GM12878 (cell line): ENCODE data around the gene RCE1. TPM values are rescaled to one million over a fixed set of nuclear protein-coding genes. Genes with fewer than 3 reads are reported as not detected.

Experiments used
- ATAC-seq: fragments of 200-7000 bp; cut with Tn5 transposase; 3 replicates; pipeline ENCODE4 v1.9.1; 2020; ENCODE audit warnings: mild to moderate bottlenecking, moderate library complexity
- BruUV-seq: library from RNA; stranded (reverse); fragments of 400-500 nt; replicated peaks from 2 replicates; lab custom pipeline; 2021; lab: Mats Ljungman, UMichigan
- CTCF ChIA-PET: fragments of 300-600 bp; sonication (Branson Sonifier 250); formaldehyde crosslinking; extraction: SDS; loops from one replicate; lab custom pipeline; 2021; ENCODE audit warnings: inconsistent platforms; lab: Yijun Ruan, JAX
- POLR2A ChIA-PET: fragments of 350-600 bp; formaldehyde crosslinking; extraction: SDS; loops from one replicate; lab custom pipeline; 2021; ENCODE audit warnings: inconsistent platforms; lab: Charles Lee
- RAD21 ChIA-PET: fragments of 300-600 bp; sonication (Branson Sonifier 250); formaldehyde crosslinking; loops from one replicate; lab custom pipeline; 2023; ENCODE audit warnings: antibody characterized with exemption; ENCODE audit not compliant: unreplicated experiment; lab: Charles Lee
- SMC1A ChIA-PET: fragments of 300-600 bp; sonication (Branson Sonifier 250); formaldehyde crosslinking; loops from one replicate; lab custom pipeline; 2023; ENCODE audit not compliant: unreplicated experiment, uncharacterized antibody; lab: Charles Lee
- DNase-seq: peaks from one replicate; pipeline ENCODE4 v3.0.0-alpha.2; 2011; ENCODE audit warnings: low read depth, low spot score
- FAIRE-seq: peaks from 3 replicates; lab custom pipeline; 2011; peaks lifted over from hg19 to GRCh38; lab: Jason Lieb, UNC
- H2AFZ ChIP-seq: 2 replicates; pipeline ENCODE4 v1.6.0; 2011; ENCODE audit warnings: low read depth, low read length, control low read depth; ENCODE audit not compliant: control insufficient read depth
- H3K27ac ChIP-seq: 2 replicates; pipeline ENCODE4 v1.5.1; 2011; ENCODE audit warnings: control low read depth; ENCODE audit not compliant: control insufficient read depth, insufficient read depth
- H3K27me3 ChIP-seq, 2 experiments: replicated peaks in 1 of 2; 2 replicates each; pipeline versions ENCODE4 v1.6.0 to v1.6.1; 2011; ENCODE audit warnings: low read length in 1 of 2; ENCODE audit not compliant: control insufficient read depth in 2 of 2, insufficient read depth in 2 of 2
- H3K36me3 ChIP-seq, 2 experiments: 2 replicates each; pipeline ENCODE4 v1.5.1; 2011; ENCODE audit warnings: low read length in 1 of 2; ENCODE audit not compliant: control insufficient read depth in 2 of 2, insufficient read depth in 2 of 2
- H3K4me1 ChIP-seq: 2 replicates; pipeline ENCODE4 v1.6.1; 2011; ENCODE audit warnings: mild to moderate bottlenecking, low read length, moderate library complexity, mixed read lengths; ENCODE audit not compliant: control insufficient read depth, insufficient read depth
- H3K4me2 ChIP-seq: 2 replicates; pipeline ENCODE4 v1.6.0; 2011; ENCODE audit warnings: control low read depth; ENCODE audit not compliant: control insufficient read depth, insufficient read depth
- H3K4me3 ChIP-seq: fragments of 200-600 bp; sonication (generic); 2 replicates; pipeline ENCODE4 v1.5.1; 2016
- H3K79me2 ChIP-seq: 2 replicates; pipeline ENCODE4 v1.6.0; 2011; ENCODE audit warnings: low read length; ENCODE audit not compliant: control insufficient read depth, insufficient read depth
- H3K9ac ChIP-seq: 2 replicates; pipeline ENCODE4 v1.8.0; 2011; ENCODE audit warnings: low read length, control low read depth, mixed read lengths; ENCODE audit not compliant: control insufficient read depth, insufficient read depth
- H3K9me3 ChIP-seq: replicated peaks from 3 replicates; pipeline ENCODE4 v1.5.1; 2011; ENCODE audit warnings: mild to moderate bottlenecking, low read length; ENCODE audit not compliant: control insufficient read depth, insufficient read depth
- H4K20me1 ChIP-seq: 2 replicates; pipeline ENCODE4 v1.6.0; 2011; ENCODE audit not compliant: control insufficient read depth, insufficient read depth
- ASH2L ChIP-seq: fragments of 300-600, 200-600 bp; sonication (generic); IDR thresholded peaks from 2 replicates; pipeline ENCODE4 v1.6.1; 2017; ENCODE audit warnings: low read depth, mild to moderate bottlenecking, borderline replicate concordance
- FOXM1 ChIP-seq: IDR thresholded peaks from 2 replicates; pipeline ENCODE4 v1.6.1; 2012; ENCODE audit warnings: low read depth, mild to moderate bottlenecking, inconsistent platforms, low read length, moderate library complexity
- PML ChIP-seq: IDR thresholded peaks from 2 replicates; pipeline ENCODE4 v1.6.1; 2012; ENCODE audit warnings: low read length, inconsistent platforms
- POLR2A ChIP-seq: IDR thresholded peaks from 2 replicates; pipeline ENCODE4 v1.6.1; 2011; ENCODE audit warnings: low read depth, mild to moderate bottlenecking, low read length
- RCOR1 ChIP-seq: conservative IDR thresholded peaks from 2 replicates; pipeline ENCODE4 v1.6.1; 2012; ENCODE audit warnings: low read depth, low read length, improper control_type of control experiment
- YY1 ChIP-seq: IDR thresholded peaks from 2 replicates; pipeline ENCODE4 v1.6.1; 2011; ENCODE audit warnings: low read depth, mild to moderate bottlenecking, low read length
- WGBS: methylation state at CpG from one replicate; pipeline ENCODE4 v1.1.6; 2016; ENCODE audit warnings: low lambda C conversion rate; ENCODE audit not compliant: insufficient replicate concordance, insufficient coverage; ENCODE audit errors: missing lambda C conversion rate; 5-methylcytosine and 5-hydroxymethylcytosine counted together
- in situ Hi-C: fragments of 300-500 bp; cut with MboI; formaldehyde crosslinking; loops from 9 replicates; pipeline ENCODE4 v1.14.3; 2018; ENCODE audit warnings: mixed read lengths
- intact Hi-C: fragments of 100-400 bp; cut with micrococcal nuclease; formaldehyde crosslinking; loops from one replicate; pipeline ENCODE4 v1.14.2; 2022; ENCODE audit not compliant: unreplicated experiment
- polyA plus RNA-seq, 11 experiments: library from polyadenylated mRNA; depleted of rRNA in 4 of 11; unstranded in 6 of 11; stranded (reverse) in 5 of 11; fragments of >200 nt; fragmentation: Nextera tagmentation in 4 of 11; fragmentation: Illumina TruSeq in 1 of 11; extraction: Ambion mirVana in 4 of 11; extraction: Trizol in 1 of 11; gene quantifications; 1 replicate in 1 of 11; 2 replicates in 10 of 11; pipeline versions ENCODE4 v1.2.1 to v1.2.3, GENCODE V29; 2011 to 2016; ENCODE audit warnings: inconsistent platforms in 2 of 11, missing spikeins in 2 of 11, low read depth in 1 of 11
- total RNA-seq, 4 experiments: library from RNA; depleted of rRNA in 3 of 4; stranded (reverse); fragments of >200 nt in 3 of 4; fragmentation: Illumina TruSeq in 1 of 4; extraction: Trizol in 1 of 4; gene quantifications; 2 replicates each; pipeline versions ENCODE4 v1.2.1 to v1.2.3, GENCODE V29; 2013 to 2021
- TF ChIP-seq, protein P1 (sequence below): fragments of 450-650 bp; IDR thresholded peaks from 2 replicates; pipeline ENCODE4 v1.6.1; 2016; ENCODE audit warnings: mild to moderate bottlenecking

The RCE1 gene
- total and polyA plus RNA-seq, 10 of the 15 experiments (the other 5 are each of a cell fraction or from before 2014, with no cell fraction given), result 0.79 to 32.9 (median 16.4) TPM

DNA sequence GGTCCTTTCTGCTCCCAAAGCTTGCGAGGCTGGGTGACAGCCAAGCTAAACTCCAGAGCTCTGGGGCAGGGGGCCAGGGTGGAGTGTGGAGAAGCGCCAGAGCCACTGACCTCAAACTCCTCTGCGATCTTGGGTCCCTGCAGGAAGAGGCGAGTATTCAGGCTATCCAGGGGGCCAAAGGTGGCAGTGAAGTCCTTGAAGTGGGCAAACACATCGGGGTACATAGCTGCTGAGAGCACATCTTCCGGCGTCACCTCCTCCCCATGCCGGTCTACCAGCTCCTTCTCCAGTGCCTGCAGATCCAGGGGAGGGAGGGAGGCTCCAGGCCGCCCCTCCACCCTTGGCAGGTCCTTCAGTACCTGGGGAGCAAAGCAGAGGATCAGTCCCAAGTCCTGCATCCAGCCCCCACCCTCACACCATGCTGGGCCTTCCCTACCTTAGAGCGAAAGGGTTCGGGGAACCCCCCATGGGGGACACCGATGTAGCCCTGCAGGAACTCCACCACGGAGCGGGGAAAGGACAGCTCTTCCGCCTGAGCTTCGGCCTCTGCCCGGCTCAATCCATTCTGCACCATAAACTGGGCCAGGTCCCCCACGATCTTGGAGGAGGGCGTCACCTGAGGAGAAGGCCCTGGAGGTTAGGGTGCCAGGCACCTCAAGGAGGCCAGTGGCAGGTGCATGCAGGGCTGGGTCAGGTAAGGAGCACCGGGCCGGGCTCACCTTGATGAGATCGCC is 6.4 kb downstream of the RCE1 start:
- Histone ChIP-seq H3K27me3 (no peaks in the 10 kb centered on the region), H3K36me3 (peaks cover 0 to 4% of the 10 kb centered on the region in 2 experiments; a peak in 2 of 4 replicates), H3K4me3 (no peak overlapping the region), H3K9ac (no peak overlapping the region), H3K9me3 (no peaks in the 10 kb centered on the region), H3K27ac (no peak overlapping the region), H3K4me1 (peaks cover under 1% of the 10 kb centered on the region; the same call in 1 of the 2 replicates), H4K20me1 (no peaks in the 10 kb centered on the region), H3K79me2 (peaks cover 1% of the 10 kb centered on the region), H3K4me2 (no peak overlapping the region), H2AFZ (no peak overlapping the region)
- ChIA-PET SMC1A (no interaction called here), CTCF (no interaction called here), POLR2A (no interaction called here), RAD21 (no interaction called here)
- TF ChIP-seq POLR2A (peak; percentile 19; the same call in 1 of the 2 replicates), PML (no peak), FOXM1 (no peak)
- TF ChIP-seq, protein P1, sequence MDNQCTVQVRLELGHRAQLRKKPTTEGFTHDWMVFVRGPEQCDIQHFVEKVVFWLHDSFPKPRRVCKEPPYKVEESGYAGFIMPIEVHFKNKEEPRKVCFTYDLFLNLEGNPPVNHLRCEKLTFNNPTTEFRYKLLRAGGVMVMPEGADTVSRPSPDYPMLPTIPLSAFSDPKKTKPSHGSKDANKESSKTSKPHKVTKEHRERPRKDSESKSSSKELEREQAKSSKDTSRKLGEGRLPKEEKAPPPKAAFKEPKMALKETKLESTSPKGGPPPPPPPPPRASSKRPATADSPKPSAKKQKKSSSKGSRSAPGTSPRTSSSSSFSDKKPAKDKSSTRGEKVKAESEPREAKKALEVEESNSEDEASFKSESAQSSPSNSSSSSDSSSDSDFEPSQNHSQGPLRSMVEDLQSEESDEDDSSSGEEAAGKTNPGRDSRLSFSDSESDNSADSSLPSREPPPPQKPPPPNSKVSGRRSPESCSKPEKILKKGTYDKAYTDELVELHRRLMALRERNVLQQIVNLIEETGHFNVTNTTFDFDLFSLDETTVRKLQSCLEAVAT, result no peak
- DNase-seq, result no peak
- 93% methylated on average over 22 of the region's 22 CpGs for WGBS
- FAIRE-seq, result no peak
- intact Hi-C loops, result no loop called here
- ATAC-seq, result no peak
- in situ Hi-C loops, result no loop called here
- no TSS peak for BruUV-seq

DNA sequence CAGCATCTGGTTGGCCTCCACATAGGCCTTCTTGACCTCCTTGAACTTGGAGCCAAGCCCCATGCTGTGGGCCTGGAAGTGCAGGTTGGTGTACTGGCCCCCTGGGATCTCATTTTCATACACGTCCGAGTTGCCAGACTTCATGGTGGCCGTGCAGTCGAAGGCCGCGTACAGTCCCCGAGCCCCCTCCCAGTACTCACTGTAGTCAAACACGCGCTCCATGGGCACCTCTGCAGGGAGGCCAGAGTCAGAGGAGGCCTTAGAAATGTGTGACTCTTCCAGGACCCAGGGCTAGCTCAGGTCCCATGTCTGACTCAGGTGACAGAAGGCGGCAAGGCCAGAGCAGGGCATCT is 7.0 kb downstream of the RCE1 start:
- DNase-seq (no peak), FAIRE-seq (no peak), ATAC-seq (no peak)
- Histone ChIP-seq H2AFZ (no peak overlapping the region), H3K9me3 (no peaks in the 10 kb centered on the region), H3K4me2 (no peak overlapping the region), H3K27ac (no peak overlapping the region), H3K27me3 (no peaks in the 10 kb centered on the region), H3K9ac (no peak overlapping the region), H3K4me1 (no peaks in the 10 kb centered on the region), H3K36me3 (peaks cover 0 to 4% of the 10 kb centered on the region in 2 experiments; a peak in 2 of 4 replicates), H3K4me3 (no peak overlapping the region), H4K20me1 (no peaks in the 10 kb centered on the region), H3K79me2 (no peaks in the 10 kb centered on the region)
- CTCF ChIA-PET, result interaction anchor here (0.9 kb wide), 1 partner anchor 173 kb away, joined by 4 read pairs; the partner anchor contains the start of gene RBM4B
- TF ChIP-seq RCOR1, result no peak
- TF ChIP-seq YY1, result no peak
- TF ChIP-seq ASH2L, result no peak
- SMC1A ChIA-PET, result no interaction called here
- POLR2A ChIA-PET, result no interaction called here
- no TSS peak for BruUV-seq
- WGBS, result 92% methylated on average over 10 of the region's 10 CpGs
- intact Hi-C loops, result no loop called here
- in situ Hi-C loops, result no loop called here
- RAD21 ChIA-PET, result no interaction called here
